NCI-H146 treated with DMSO at 0.1 percent for 48 hours (cell line): ENCODE measurements around the gene MIF.
"Not testable (repeated sequence)": the region's sequence is repeated elsewhere in the genome, so short reads cannot be mapped to it uniquely, and the experiment has no call there.

Experiments used
- DNase-seq: peaks from one replicate; lab custom pipeline; 2025; ENCODE audit not compliant: unreplicated experiment; lab: John Stamatoyannopoulos, UW

The MIF gene

GRCh38 chr22:23938328-23939016 is 44.3 kb downstream of the MIF start:
- DNase-seq: no peak

- no peak for DNase-seq
These were observed 44.8 kb downstream of the MIF start for GRCh38 chr22:23939017-23939357.

- not testable (repeated sequence) for DNase-seq
These were observed 46.0 kb downstream of the MIF start for GRCh38 chr22:23940166-23940565.
